ENCODE data around the gene PPT1. TPM values are rescaled to one million over a fixed set of nuclear protein-coding genes. Genes with fewer than 3 reads are reported as not detected.

The PPT1 gene
- total RNA-seq, 1 donor from 2014 or later, result 82.7 TPM

GRCh38 chr1:40133312-40133665 lies 36.2 kb upstream of the PPT1 start:
- Histone ChIP-seq H3K4me3 (ENCODE audit: low read depth, low read length) (no peak overlapping the region), H3K27me3 (ENCODE audit: control insufficient read depth, insufficient read depth, low read length) (peaks cover 8% of the 10 kb centered on the region), H3K36me3 (ENCODE audit: control insufficient read depth, insufficient read depth, low read length) (no peaks in the 10 kb centered on the region)
- no peak for DNase-seq (ENCODE audit: low read depth)
- no peak for TF ChIP-seq CTCF (IDR thresholded peaks at IDR 0.05; ENCODE audit: insufficient read depth, low read length, poor library complexity, severe bottlenecking)

DNA sequence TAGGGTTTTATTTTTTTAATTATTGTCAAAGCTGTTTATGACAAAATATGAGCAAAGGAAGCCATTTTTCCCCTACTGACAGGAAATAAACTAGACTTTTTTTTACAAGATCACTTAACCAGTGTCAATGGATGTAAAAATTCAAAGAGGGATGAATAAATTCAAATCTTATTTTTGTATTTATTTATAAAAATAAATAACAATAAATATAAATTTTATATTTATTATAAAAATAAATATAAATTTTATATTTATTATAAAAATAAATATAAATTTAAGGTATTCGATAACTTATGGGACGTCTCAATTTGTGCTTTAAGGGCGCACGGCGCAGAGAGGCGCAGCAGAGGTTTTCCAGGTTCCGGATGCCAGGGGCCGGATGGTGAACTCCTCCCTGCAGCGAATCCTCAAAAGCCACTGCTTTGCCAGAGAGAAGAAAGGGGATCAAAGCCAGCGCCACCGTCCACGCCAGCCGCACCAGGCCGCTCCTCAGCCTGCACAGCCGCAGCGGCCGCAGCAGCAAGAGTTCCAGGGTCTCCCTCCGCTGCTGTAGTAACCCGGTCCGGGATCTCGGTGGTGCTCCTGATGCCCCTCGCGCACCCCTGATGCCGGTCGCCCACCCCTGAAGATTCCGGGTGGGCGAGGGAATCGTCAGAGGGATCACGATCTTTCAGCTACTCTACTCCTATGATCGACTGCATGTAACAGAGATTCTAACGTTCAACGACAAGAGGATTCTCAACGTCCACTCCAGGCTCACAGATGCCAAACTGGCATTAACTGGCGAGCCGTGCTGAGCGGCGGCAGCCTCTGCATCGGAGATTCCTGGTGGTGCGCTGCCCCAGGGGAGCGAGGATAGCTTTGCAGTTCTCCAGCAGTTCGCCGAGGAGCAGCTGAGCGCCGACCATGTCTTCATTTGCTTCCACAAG lies 35.6 kb upstream of the PPT1 start:
- Histone ChIP-seq H3K27me3 (ENCODE audit: control insufficient read depth, insufficient read depth, low read length) (peaks cover 8% of the 10 kb centered on the region), H3K36me3 (ENCODE audit: control insufficient read depth, insufficient read depth, low read length) (no peaks in the 10 kb centered on the region), H3K4me3 (ENCODE audit: low read depth, low read length) (peak overlapping the region; percentile 35)
- TF ChIP-seq CTCF (IDR thresholded peaks at IDR 0.05; ENCODE audit: insufficient read depth, low read length, poor library complexity, severe bottlenecking), result no peak
- DNase-seq (ENCODE audit: low read depth), result no peak

DNA sequence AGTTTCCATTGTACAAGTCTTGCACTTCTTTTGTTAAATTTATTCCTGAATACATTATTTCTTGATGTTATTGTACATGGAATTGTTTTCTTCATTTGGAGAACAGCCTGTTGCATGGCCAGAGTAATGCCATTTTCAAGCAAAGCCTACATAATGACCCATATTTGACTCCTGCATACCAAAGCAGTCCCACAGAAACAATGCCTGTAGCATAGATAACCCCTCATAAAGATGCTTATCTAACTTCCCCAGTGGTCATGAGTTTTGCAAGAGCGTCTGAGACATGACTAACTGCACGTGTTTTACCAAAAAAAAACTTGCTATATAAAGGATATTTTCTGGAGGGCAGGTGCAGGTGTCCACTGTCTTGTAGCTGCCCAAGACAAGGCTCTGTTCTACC lies 33.8 kb upstream of the PPT1 start:
- Histone ChIP-seq H3K27me3 (ENCODE audit: control insufficient read depth, insufficient read depth, low read length) (peaks cover 8% of the 10 kb centered on the region), H3K36me3 (ENCODE audit: control insufficient read depth, insufficient read depth, low read length) (no peaks in the 10 kb centered on the region), H3K4me3 (ENCODE audit: low read depth, low read length) (no peak overlapping the region)
- DNase-seq (ENCODE audit: low read depth), result peak; percentile 2
- TF ChIP-seq CTCF (IDR thresholded peaks at IDR 0.05; ENCODE audit: insufficient read depth, low read length, poor library complexity, severe bottlenecking), result no peak

DNA sequence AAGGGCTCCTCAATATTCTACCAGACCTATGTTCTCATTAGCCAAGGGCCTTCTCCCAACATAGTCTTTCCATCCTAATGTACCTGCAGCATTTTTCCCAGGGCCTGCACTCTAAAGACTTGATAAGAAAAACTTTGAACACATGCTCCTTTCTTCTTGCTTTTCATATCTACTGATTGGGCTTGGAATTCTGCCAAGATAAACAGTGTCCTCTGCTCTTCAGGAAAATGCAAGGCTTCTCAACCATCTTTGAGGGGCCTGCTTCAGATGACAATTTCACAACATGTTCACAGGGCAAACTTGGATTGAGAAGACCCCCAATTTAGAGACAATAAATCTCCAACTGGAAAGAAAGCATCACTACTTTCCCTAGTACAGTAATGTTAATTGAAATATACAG lies 25.8 kb upstream of the PPT1 start:
- Histone ChIP-seq H3K4me3 (ENCODE audit: low read depth, low read length) (no peak overlapping the region), H3K36me3 (ENCODE audit: control insufficient read depth, insufficient read depth, low read length) (no peaks in the 10 kb centered on the region), H3K27me3 (ENCODE audit: control insufficient read depth, insufficient read depth, low read length) (no peaks in the 10 kb centered on the region)
- TF ChIP-seq CTCF (IDR thresholded peaks at IDR 0.05; ENCODE audit: insufficient read depth, low read length, poor library complexity, severe bottlenecking), result no peak
- no peak for DNase-seq (ENCODE audit: low read depth)

DNA sequence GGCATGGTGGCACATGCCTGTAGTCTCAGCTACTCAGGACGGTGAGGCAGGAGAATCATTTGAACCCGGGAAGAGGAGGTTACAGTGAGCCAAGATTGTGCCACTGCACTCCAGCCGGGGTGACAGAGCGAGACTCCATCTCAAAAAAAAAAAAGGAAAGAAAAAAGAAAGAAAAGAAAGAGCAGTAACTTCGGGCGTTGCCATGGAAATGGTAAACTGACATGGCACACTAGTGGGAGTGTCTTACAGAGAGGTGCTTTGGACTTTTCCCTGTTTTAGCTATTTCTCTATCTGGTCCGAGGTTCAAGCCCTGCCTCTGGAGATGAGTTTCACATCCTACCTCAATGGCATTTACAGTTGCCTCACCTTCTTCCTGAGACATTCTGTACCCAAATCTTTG lies 23.1 kb upstream of the PPT1 start:
- Histone ChIP-seq H3K36me3 (ENCODE audit: control insufficient read depth, insufficient read depth, low read length) (no peaks in the 10 kb centered on the region), H3K27me3 (ENCODE audit: control insufficient read depth, insufficient read depth, low read length) (no peaks in the 10 kb centered on the region), H3K4me3 (ENCODE audit: low read depth, low read length) (no peak overlapping the region)
- no peak for DNase-seq (ENCODE audit: low read depth)
- no peak for TF ChIP-seq CTCF (IDR thresholded peaks at IDR 0.05; ENCODE audit: insufficient read depth, low read length, poor library complexity, severe bottlenecking)

DNA sequence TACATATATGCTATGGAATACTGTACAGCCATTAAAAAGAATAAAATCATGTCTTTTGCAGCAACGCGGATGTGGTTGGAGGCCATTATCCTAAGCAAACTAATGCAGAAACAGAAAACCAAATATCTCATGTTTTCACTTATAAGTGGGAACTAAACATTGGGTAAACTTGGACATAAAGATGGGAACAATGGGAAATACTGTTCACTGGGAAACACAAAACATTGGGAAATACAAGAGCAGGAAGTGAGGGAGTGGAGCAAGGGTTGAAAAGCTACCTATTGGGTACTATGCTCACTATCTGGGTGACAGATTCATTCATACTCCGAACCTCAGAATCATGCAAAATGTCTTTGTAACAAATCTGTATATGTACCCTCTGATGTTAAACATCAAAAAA lies 17.3 kb upstream of the PPT1 start:
- no peaks in the 10 kb centered on the region for H3K27me3 ChIP-seq (ENCODE audit: control insufficient read depth, insufficient read depth, low read length)
- TF ChIP-seq CTCF (IDR thresholded peaks at IDR 0.05; ENCODE audit: insufficient read depth, low read length, poor library complexity, severe bottlenecking), result no peak
- DNase-seq (ENCODE audit: low read depth), result no peak
- no peaks in the 10 kb centered on the region for H3K36me3 ChIP-seq (ENCODE audit: control insufficient read depth, insufficient read depth, low read length)
- H3K4me3 ChIP-seq (ENCODE audit: low read depth, low read length), result no peak overlapping the region
